HS-27A (cell line): ENCODE measurements around the gene TMC5.

ENCODE experiments used
- DNase-seq: peaks from one replicate; pipeline ENCODE4 v3.0.0-alpha.2; 2012; ENCODE audit warnings: low read depth, missing footprints

Gene TMC5

GRCh38 chr16:19506965-19507364 is 89.3 kb downstream of the TMC5 start:
- DNase-seq: no peak

DNA sequence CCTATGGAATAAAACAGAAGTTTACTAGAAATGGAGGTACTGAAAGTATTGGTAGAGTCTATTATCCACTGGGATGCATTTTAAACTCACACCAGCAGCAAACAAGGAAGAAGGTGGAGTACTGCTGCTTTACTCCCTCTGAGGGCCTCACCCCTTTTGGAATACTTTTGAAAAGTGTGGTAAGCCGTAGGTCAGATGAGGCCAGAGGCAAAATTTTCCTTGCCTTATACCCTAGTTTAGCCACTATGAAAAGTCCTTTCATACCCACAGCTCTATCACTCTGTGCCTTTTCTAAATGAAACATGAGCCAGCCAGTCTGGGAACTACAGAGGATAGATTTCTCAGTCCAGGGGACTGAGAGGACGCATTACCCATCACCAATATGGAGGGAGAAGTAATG is 90.2 kb downstream of the TMC5 start:
- DNase-seq: no peak

DNA sequence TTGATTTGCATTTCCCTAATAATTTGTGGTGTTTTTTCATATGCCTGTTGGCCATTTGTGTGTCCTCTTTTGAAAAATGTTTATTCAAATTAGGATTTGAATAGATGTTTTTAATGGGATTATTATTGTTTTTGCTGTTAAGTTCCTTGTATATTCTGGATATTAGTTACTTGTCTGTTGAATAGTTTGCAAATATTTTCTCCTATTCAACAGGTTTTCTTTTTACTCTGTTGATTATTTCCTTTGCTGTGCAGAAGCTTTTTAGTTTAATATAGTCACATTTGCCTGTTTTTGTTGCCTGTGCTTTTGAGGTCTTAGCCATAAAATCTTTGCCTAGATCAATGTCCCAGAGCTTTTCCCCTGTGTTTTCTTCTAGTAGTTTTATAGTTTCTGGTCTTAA is 94.6 kb downstream of the TMC5 start:
- DNase-seq: no peak

- DNase-seq: no peak
These were observed 95.8 kb downstream of the TMC5 start for GRCh38 chr16:19513377-19514053.

- no peak for DNase-seq
These were observed 98.1 kb downstream of the TMC5 start for GRCh38 chr16:19515757-19516156.

GRCh38 chr16:19517424-19518089 is 99.9 kb downstream of the TMC5 start:
- DNase-seq: no peak

DNA sequence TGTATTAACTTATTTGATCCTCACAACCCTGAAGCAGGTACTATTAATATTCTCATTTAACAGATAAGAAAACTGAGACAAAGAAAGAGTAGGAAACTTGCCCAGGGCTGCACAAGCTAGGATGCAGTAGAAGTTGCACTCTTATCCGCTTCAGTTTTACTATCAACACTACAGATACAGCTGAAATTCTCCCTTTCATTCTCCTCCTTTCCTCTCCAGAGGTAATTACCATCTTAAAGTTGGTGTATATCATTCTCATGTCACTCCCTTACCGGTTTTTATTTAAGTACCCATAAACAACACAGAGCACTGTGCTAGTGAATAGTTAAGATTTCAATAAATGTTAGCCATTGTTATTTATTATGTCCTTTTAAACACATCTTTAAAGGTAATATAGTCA is 100.7 kb downstream of the TMC5 start:
- no peak for DNase-seq

GRCh38 chr16:19520861-19521331 is 103.2 kb downstream of the TMC5 start:
- DNase-seq: no peak

GRCh38 chr16:19521471-19522396 is 104.1 kb downstream of the TMC5 start, which contains the start of gene GDE1:
TSS of gene GDE1 (minus strand) at chr16:19522098. CDS start at chr16:19521964, 134 bp downstream.
- DNase-seq: peak; percentile 65

- DNase-seq: no peak
These were observed 104.7 kb downstream of the TMC5 start for GRCh38 chr16:19522397-19522732.

DNA sequence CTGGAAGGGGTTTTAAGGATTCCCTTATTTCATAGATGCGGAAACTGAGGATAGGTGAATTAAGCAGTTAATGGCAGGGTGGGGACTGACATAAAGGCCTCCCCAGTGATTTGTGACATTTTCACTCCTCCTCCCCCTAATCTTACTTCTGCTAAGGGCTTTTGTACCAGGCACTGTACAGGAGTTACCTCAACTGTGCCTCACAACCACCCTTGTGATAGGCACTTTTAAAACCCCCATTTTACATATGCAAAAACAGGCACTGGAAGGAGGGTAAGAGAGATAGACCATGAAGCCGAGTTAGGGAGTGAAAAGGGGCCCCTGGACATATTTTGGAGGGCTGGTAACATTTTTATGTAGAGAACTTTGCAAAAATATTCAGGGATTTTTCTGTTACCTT is 105.1 kb downstream of the TMC5 start:
- no peak for DNase-seq

DNA sequence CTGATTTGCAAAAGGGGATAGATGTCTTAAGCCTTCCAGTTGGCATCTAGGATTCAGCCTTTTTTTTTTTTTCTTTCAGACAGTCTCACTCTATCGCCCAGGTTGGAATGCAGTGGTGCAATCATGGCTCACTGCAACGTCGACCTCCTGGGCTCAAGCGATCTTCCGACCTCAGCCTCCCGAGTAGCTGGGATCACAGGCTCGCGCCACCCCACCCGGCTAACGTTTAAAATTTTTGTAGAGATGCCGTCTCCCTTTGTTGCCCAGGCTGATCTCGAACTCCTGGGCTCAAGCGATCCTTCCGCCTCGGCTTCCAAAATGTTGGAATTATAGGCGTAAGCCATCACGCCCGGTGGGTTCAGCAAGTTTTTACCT is 105.5 kb downstream of the TMC5 start:
- DNase-seq: no peak

DNA sequence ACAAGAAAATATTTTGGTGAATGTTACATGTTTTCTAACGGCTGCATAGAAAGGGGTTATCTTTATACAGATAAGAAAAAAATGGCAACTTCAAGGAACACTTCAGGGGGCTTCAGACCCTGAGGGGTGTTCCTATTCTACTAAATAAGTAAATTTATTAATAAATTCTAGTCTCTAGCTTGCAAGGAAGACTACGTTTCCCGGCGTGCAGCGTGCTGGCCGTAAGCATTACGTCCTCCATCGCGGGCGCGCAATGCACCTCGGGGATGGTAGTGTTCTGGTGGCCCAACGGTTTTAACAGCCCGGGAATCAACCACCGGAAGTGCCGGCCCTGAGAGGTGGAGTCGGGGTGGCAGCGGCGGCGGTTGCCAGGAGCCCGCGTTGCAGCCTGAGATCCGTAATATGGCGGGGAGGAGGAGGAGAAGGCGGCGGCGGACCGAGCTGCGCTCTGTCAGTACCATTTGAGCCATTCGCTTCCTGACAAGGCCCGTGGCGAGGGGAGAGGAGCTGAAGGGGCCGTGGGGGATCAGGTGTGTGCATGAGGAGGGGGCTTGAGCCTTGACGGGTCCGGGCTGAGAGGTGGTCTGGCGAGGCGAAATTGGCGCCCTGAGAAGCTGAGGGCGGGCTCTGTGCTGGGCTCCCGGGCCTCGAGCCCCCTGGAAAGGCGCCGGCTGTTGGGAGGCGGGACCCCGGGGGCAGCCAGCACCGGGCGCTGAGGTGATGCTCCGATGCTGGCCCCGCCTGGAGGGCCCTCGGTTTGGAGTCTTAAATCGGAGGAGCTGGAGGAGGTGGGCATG is 106.1 kb downstream of the TMC5 start, which contains the start of gene CCP110:
TSS of gene CCP110 (plus strand) at position 384 of the 797 bp plus-strand sequence. CDS start 3,940 bp downstream, outside the sequence.
- peak; percentile 82 for DNase-seq

- DNase-seq: no peak
These were observed 106.6 kb downstream of the TMC5 start for GRCh38 chr16:19524356-19524615.

GRCh38 chr16:19524616-19525384 is 107.1 kb downstream of the TMC5 start:
- no peak for DNase-seq

DNA sequence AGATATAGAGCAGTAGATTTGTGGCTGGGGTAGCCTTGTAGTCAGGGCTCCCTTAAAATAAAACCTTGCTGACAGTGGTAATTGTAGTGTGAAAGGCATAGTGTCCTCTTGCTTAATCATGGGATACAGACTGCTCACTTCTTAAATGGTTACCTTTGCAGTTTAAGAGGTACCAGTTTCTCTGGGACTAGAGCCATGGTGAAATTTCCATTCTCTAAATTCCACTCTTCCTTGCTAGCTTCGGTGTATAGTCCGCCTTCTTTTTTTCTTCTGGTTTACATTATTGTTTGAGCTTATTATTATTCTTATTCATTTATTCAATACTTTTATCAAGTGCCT is 107.7 kb downstream of the TMC5 start:
- DNase-seq: no peak

DNA sequence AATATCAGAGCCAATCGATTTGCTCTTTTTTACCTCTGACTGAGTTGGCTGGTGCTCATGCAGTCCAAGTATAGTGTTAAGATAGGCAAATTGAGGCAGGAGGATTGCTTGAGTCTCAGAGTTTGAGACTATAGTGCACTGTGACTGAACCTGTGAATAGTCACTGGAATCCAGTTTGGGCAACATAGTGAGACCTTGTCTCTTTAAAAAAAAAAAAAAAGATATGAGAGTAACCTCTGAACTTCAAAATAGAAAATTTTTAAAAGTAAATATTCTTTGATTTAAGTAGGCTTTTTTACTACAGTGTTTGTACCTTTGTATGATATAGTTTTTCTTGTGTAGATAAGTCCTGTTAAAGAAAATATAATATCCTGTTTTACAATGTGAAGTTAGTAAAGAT is 109.5 kb downstream of the TMC5 start:
- DNase-seq: no peak

DNA sequence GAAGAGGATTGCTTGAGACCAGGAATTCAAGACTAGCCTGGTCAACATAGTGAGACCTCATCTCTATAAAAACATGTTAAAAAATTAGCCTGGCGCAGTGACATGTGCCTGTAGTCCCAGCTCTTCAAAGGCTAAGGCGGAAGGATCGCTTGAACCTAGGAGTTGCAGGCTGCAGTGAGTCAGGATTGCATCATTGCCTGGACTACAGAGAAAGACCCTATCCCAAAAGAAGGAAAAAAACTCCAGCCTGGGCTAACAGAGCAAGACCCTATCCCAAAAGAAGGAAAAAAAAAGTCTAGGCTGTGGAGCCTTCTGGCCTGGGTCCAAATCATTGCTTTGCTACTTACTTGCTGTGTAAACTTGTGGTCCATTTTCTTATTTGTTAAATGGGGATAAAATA is 111.0 kb downstream of the TMC5 start:
- no peak for DNase-seq

DNA sequence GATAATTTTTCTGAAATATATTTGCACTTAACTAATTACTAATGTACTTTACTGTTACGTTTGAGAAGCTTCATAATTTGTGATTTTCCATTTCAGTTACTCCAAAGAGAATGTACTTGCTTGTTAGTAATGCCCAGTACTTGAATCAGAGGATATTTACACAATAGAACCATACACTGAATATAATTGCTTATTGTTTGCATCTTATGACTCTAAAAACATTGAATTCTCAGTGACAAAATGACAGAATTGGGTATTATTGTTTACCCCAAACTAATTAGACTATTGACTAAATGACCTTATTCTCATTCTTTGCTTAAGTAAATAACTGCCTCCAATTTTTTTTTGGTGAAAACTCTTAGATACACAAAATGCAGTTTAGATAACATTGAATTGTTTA is 114.9 kb downstream of the TMC5 start:
- DNase-seq: no peak

GRCh38 chr16:19540241-19540970 is 122.7 kb downstream of the TMC5 start:
- DNase-seq: no peak
